Left lung (tissue), 10 donors: Measurements from ENCODE around the gene PLTP. TPM values are rescaled to one million over a fixed set of nuclear protein-coding genes. Genes with fewer than 3 reads are reported as not detected.
"Not testable (repeated sequence)": the region's sequence is repeated elsewhere in the genome, so short reads cannot be mapped to it uniquely, and the experiment has no call there.

Source experiments
- ATAC-seq: fragments of 200-7000 bp; cut with Tn5 transposase; one replicate; pipeline ENCODE4 v1.9.1; 2020; ENCODE audit warnings: moderate library complexity
- DNase-seq, 4 donors: peaks; one replicate each; pipeline ENCODE4 v3.0.0-alpha.2; 2013 to 2020
- H3K27ac ChIP-seq, 2 donors: fragments of 200-600 bp; sonication (generic) in 1 of 2; one replicate each; pipeline versions ENCODE4 v1.5.0 to v1.8.0; 2020 to 2021
- H3K27me3 ChIP-seq, 2 donors: fragments of 200-600 bp; sonication (generic) in 1 of 2; one replicate each; pipeline versions ENCODE4 v1.5.0 to v1.8.0; 2020 to 2021
- H3K36me3 ChIP-seq, 2 donors: fragments of 200-600 bp; sonication (generic) in 1 of 2; one replicate each; pipeline versions ENCODE4 v1.5.0 to v1.8.0; 2020 to 2021
- H3K4me1 ChIP-seq, 2 donors: fragments of 200-600 bp; one replicate each; pipeline ENCODE4 v1.8.0; 2021
- H3K4me3 ChIP-seq, 2 donors: fragments of 200-600 bp; sonication (generic) in 1 of 2; one replicate each; pipeline versions ENCODE4 v1.5.0 to v1.8.0; 2020 to 2021; ENCODE audit warnings: mild to moderate bottlenecking in 1 of 2
- H3K9me3 ChIP-seq, 2 donors: fragments of 200-600 bp; sonication (generic) in 1 of 2; one replicate each; pipeline versions ENCODE4 v1.5.0 to v1.8.0; 2020 to 2021
- intact Hi-C, 2 donors: fragments of 100-400 bp; cut with DNase I; formaldehyde crosslinking; loops; one replicate each; pipeline versions ENCODE4 v1.11.2 to v1.14.2; 2022
- polyA plus RNA-seq, 6 donors: library from polyadenylated mRNA; unstranded; fragments of 120-200 nt; gene quantifications; one replicate each; pipeline ENCODE4 v1.2.1, GENCODE V29; 2013; ENCODE audit not compliant: insufficient read length in 6 of 6
- total RNA-seq, 2 donors: library from RNA; stranded (reverse); fragmentation: NEBNext Ultra II Directional; extraction: Animal tissue kit (Norgen Biotek cat#: 25700); gene quantifications; one replicate each; pipeline ENCODE4 v1.2.1, GENCODE V29; 2021
- TF ChIP-seq, protein P1 (sequence below), 2 donors: fragments of 200-600 bp; sonication (generic) in 1 of 2; IDR thresholded peaks; one replicate each; pipeline versions ENCODE4 v1.5.0 to v1.8.0; 2021; ENCODE audit warnings: antibody characterized with exemption in 2 of 2
- donor health status: DM: no; HTN: yes; CAD: no.
- donor health status: DM: no; HTN: no; CAD: no.

Gene PLTP
- total and polyA plus RNA-seq, 8 donors, result 42.6 to 172 (median 58.2) TPM

- H3K36me3 ChIP-seq, result peaks cover 0 to 42% of the 10 kb centered on the region in 2 donors
- intact Hi-C loops, result no loop called here
- no peaks in the 10 kb centered on the region for H3K9me3 ChIP-seq
- ATAC-seq, result peak; percentile 99
- H3K4me1 ChIP-seq, result peaks cover 6 to 46% of the 10 kb centered on the region in 2 donors
- H3K27me3 ChIP-seq, result no peaks in the 10 kb centered on the region
- peak; percentile 98 to 100 (median 99) for DNase-seq
- H3K4me3 ChIP-seq, result peak within 1 kb of the TSS; percentile 62 to 70
- TF ChIP-seq, protein P1, sequence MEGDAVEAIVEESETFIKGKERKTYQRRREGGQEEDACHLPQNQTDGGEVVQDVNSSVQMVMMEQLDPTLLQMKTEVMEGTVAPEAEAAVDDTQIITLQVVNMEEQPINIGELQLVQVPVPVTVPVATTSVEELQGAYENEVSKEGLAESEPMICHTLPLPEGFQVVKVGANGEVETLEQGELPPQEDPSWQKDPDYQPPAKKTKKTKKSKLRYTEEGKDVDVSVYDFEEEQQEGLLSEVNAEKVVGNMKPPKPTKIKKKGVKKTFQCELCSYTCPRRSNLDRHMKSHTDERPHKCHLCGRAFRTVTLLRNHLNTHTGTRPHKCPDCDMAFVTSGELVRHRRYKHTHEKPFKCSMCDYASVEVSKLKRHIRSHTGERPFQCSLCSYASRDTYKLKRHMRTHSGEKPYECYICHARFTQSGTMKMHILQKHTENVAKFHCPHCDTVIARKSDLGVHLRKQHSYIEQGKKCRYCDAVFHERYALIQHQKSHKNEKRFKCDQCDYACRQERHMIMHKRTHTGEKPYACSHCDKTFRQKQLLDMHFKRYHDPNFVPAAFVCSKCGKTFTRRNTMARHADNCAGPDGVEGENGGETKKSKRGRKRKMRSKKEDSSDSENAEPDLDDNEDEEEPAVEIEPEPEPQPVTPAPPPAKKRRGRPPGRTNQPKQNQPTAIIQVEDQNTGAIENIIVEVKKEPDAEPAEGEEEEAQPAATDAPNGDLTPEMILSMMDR (IDR thresholded peaks at IDR 0.05), result no peak
- H3K27ac ChIP-seq, result peak within 1 kb of the TSS; percentile 74 to 75
Measured at GRCh38 chr20:45880988-45881788, 30.8 kb downstream of the PLTP start, which contains the start of gene ZSWIM1. TSS of gene ZSWIM1 (plus strand) at chr20:45881227. CDS start at chr20:45882593, 1,366 bp downstream.

GRCh38 chr20:45878076-45878761, 33.7 kb downstream of the PLTP start:
- Histone ChIP-seq H3K27ac (no peak overlapping the region), H3K4me3 (no peak overlapping the region), H3K27me3 (no peaks in the 10 kb centered on the region), H3K4me1 (peaks cover 6 to 22% of the 10 kb centered on the region in 2 donors), H3K36me3 (peaks cover 0 to 35% of the 10 kb centered on the region in 2 donors), H3K9me3 (no peaks in the 10 kb centered on the region)
- intact Hi-C loops, result no loop called here
- peak in 1 of 4 donors; percentile 20 for DNase-seq
- TF ChIP-seq, protein P1 (IDR thresholded peaks at IDR 0.05), result no peak
- no peak for ATAC-seq

DNA sequence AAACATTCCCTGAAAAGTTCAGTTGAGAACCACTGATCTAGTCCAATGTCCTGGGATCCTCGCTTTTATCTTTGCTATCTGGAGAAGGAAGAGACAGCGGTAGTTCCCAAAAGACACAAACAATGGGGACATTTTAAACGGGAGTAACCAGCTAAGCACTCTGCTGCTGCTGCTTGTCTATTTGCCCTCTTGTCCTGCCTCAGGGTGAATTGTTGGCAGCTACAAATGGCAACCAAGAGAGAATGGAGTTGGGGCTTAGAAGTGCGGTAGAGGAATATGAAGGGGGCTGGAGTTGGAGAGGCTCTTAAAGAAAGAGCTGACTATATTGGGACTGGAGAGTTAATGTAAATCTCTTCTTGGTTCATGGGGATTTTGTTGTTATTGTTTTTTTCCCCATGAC, 37.4 kb downstream of the PLTP start:
- H3K4me3 ChIP-seq, result no peak overlapping the region
- TF ChIP-seq, protein P1 (IDR thresholded peaks at IDR 0.05), result no peak
- H3K27me3 ChIP-seq, result no peaks in the 10 kb centered on the region
- peaks cover 0 to 32% of the 10 kb centered on the region in 2 donors for H3K36me3 ChIP-seq
- H3K27ac ChIP-seq, result no peak overlapping the region
- no peaks in the 10 kb centered on the region for H3K4me1 ChIP-seq
- no peak for ATAC-seq
- no peaks in the 10 kb centered on the region for H3K9me3 ChIP-seq
- intact Hi-C loops, result no loop called here
- DNase-seq, result no peak

DNA sequence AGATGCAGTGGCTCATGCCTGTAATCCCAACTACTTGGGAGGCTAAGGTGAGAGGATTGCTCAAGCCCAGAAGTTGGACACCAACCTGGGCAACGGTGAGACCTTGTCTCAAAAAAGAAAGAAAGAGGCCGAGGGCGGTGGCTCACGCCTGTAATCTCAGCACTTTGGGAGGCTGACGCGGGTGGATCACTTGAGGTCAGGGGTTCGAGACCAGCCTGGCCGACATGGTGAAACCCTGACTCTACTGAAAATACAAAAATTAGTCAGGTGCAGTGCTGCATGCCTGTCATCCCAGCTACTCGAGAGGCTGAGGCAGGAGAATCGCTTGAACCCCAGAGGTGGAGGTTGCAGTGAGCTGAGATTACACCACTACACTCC, 37.9 kb downstream of the PLTP start:
- H3K4me3 ChIP-seq, H3K27ac ChIP-seq, ATAC-seq, intact Hi-C loops, H3K4me1 ChIP-seq, H3K9me3 ChIP-seq, DNase-seq, H3K27me3 ChIP-seq: not testable (repeated sequence)
- peaks cover 0 to 30% of the 10 kb centered on the region in 2 donors for H3K36me3 ChIP-seq

GRCh38 chr20:45873409-45874103, 38.4 kb downstream of the PLTP start:
- TF ChIP-seq, protein P1 (IDR thresholded peaks at IDR 0.05), result no peak
- Histone ChIP-seq H3K4me1 (no peaks in the 10 kb centered on the region), H3K27me3 (no peaks in the 10 kb centered on the region), H3K4me3 (no peak overlapping the region), H3K36me3 (peaks cover 0 to 25% of the 10 kb centered on the region in 2 donors), H3K27ac (no peak overlapping the region), H3K9me3 (no peaks in the 10 kb centered on the region)
- ATAC-seq (no peak), DNase-seq (no peak)
- intact Hi-C loops, result no loop called here
